GM18907 (cell line): ENCODE measurements around the gene FSIP1.
"Not testable (repeated sequence)": the region's sequence is repeated elsewhere in the genome, so short reads cannot be mapped to it uniquely, and the experiment has no call there.

Experiments used
- ATAC-seq: cut with Tn5 transposase; IDR thresholded peaks from one replicate; pipeline ENCODE4 v1.9.1; 2021; ENCODE audit warnings: mild to moderate bottlenecking, moderate library complexity; ENCODE audit not compliant: unreplicated experiment

FSIP1 gene

GRCh38 chr15:39782441-39783138 is at the start of gene FSIP1:
TSS of gene FSIP1 (minus strand) at chr15:39782841. CDS start at chr15:39776524, 6,317 bp downstream.
- ATAC-seq: peak; percentile 98

GRCh38 chr15:39830166-39830565 is 47.5 kb upstream of the FSIP1 start:
- ATAC-seq: no peak

- no peak for ATAC-seq
Observed at GRCh38 chr15:39828374-39828931, 45.8 kb upstream of the FSIP1 start.

DNA sequence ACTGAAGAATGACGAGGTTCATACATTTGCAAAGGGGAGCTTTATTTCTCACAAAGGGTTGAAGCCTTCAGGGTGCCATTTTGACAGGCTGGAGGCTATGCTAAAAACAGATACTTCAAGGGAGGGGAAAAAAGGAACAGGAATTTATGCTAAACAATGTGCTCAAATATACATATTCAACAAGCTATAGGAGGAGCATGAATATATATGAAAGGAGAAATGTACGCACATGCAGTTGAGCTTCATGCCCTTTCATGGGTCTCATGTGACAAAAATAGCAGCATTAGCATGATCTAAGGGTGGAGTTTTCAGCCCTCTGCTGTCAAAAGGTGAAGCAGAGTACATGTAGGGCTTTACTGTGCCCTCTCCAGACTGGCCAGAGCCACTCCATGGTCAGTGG is 44.3 kb upstream of the FSIP1 start:
- no peak for ATAC-seq

GRCh38 chr15:39823634-39824033 is 41.0 kb upstream of the FSIP1 start:
- ATAC-seq: no peak

DNA sequence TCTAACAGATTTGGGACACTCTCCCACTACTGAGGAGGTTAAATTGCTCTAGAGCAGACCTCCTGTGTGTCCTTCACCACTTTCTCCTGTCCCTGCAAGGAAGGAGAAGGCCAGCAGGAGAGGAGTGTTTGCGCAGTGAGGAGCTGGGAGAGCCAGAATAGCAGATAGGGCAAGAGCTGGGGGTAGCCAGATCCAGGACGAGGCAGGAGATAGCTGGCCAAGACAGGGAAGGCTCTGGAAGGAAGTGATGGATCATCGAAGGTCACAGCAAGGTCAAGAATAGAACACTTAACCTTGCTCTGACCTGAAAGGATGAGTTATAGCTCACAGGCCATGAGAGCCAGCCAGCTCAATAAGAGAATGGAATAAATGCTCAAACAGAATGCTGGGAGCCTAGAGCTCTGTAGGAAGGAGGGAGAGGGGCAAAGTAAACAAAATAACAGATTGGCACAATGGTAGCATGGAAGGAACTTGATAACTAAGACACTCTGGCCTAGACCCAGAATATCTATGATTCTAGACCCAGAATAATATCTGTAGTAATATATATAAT is 37.5 kb upstream of the FSIP1 start:
- ATAC-seq: no peak

GRCh38 chr15:39819533-39819932 is 36.9 kb upstream of the FSIP1 start:
- no peak for ATAC-seq

DNA sequence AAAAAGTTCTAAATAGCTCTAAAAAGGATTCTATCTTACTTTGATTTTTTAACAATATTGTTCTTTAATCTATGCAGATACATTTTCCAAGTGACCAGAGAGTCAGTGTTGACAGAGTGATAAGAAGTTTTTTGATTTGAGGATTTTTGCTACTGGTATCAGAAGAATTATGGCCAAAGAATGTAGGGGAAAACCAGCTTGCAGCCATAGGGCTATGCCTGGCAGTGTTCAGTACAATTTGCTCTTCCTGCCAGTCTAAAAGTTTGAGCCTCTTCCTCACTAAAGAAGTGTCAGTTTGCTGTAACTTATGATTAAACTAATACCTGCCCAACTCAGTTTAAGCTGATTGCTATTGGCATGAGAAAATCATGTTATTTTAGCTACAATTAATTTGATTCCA is 35.3 kb upstream of the FSIP1 start:
- ATAC-seq: no peak

DNA sequence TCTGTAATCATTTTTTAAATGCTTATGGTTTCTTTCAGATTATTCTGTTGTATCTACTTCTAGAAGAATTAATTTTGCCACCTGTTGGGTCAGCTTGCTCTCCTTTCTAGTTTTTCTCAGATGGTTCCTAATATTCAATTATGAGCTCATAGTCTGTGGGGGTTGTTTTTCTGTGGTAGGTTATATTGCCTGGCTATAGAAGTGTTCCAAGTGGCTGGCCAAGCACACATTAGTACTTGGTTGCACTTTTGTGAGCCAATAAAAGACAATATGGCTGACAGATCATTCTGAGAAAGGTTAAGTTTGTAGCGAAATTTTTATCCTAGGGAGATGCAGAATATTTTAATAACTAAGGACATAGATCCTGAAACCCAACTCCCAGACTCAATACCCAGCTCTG is 31.8 kb upstream of the FSIP1 start:
- no peak for ATAC-seq

DNA sequence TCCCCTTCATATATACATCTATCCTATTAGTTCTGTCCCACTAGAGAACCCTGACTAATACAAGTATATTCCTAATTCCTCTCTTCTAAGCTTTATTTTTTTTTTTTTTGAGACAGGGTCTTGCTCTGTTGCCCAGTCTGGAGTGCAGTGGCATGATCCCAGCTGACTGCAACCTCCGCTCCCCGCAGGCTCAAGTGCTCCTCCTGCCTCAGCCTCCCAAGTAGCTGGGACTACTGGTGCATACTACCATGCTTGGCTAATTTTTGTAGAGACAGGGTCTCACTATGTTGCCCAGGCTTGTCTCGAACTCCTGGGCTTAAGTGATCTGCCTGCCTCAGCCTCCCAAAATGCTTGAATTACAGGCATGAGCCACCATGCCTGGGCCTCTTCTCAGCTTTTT is 30.0 kb upstream of the FSIP1 start:
- not testable (repeated sequence) for ATAC-seq

- ATAC-seq: no peak
Observed at GRCh38 chr15:39808909-39809308, 26.3 kb upstream of the FSIP1 start.

- no peak for ATAC-seq
Observed at GRCh38 chr15:39807791-39808190, 25.1 kb upstream of the FSIP1 start.

- no peak for ATAC-seq
Observed at GRCh38 chr15:39804026-39804425, 21.4 kb upstream of the FSIP1 start.

- no peak for ATAC-seq
Observed at GRCh38 chr15:39803016-39803415, 20.4 kb upstream of the FSIP1 start.

- ATAC-seq: no peak
Observed at GRCh38 chr15:39801641-39802309, 19.1 kb upstream of the FSIP1 start.

DNA sequence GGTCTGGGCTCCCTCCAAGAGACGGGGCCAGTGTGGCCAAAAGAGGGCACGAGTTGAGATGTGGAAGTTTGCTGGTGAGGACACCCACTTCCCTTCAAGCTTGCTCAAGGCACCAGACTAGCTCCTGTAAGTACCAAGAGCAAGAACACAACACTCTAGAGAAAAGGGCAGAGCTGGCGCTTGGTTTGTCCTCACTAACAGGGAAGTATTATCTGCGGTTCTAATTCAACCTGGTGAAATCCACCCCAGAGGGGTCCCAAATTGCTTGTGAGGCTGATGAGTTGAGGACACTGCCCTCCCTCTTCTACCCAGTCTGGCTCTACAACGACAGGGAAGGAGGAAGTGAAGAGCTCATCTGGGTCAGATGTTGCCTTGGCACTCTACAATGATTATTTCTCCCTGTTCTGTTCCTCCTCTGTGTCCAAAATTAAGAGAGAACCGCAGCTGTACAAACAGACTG is 16.9 kb upstream of the FSIP1 start:
- ATAC-seq: no peak

GRCh38 chr15:39798382-39798781 is 15.7 kb upstream of the FSIP1 start:
- ATAC-seq: no peak

GRCh38 chr15:39797407-39797806 is 14.8 kb upstream of the FSIP1 start:
- no peak for ATAC-seq

DNA sequence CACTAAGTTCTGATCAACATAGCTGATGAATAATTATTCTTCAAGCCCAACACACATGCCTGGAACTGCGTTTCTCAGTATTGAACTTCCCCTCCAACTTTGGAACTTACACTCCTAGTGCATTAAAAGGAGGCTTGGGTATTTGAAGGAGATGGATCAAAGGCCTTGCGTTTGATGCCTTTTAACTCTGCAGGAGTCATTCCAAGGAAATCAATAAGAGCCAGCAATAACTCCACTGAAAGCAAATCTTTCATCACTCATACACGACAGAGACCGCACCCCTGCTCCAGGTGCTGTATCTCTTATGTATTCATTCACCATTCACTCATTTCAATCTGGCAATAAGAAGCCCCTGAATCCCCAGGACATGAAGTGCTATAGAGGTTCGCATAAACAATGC is 14.0 kb upstream of the FSIP1 start:
- no peak for ATAC-seq

DNA sequence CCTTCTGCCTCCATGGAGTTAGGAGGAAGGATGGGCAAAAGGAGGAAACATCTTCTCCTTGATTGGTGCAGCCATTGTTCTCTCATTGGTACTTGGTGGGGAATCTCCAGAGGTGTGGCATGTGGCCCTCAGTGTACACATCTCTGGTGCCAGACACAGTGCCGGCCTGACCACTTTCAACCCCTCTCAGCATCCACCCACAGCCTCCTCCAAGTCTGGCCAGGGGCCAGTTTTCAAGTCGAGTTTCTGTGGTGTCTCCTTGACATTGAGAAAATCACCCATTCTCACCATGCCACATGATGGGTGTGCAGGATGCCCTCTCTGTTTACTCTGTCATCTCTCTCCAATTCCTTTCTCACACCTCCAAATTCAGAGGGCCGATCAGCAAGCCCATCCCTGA is 12.8 kb upstream of the FSIP1 start:
- no peak for ATAC-seq

GRCh38 chr15:39794954-39795353 is 12.3 kb upstream of the FSIP1 start:
- ATAC-seq: no peak

GRCh38 chr15:39793923-39794322 is 11.3 kb upstream of the FSIP1 start:
- no peak for ATAC-seq
